GM03348 (cell line): Measurements from ENCODE around the gene LIX1.
"Not testable (repeated sequence)": the region's sequence is repeated elsewhere in the genome, so short reads cannot be mapped to it uniquely, and the experiment has no call there.

Experiments used
- DNase-seq: peaks from one replicate; pipeline ENCODE4 v3.0.0; 2012; ENCODE audit warnings: low spot score

LIX1 gene

DNA sequence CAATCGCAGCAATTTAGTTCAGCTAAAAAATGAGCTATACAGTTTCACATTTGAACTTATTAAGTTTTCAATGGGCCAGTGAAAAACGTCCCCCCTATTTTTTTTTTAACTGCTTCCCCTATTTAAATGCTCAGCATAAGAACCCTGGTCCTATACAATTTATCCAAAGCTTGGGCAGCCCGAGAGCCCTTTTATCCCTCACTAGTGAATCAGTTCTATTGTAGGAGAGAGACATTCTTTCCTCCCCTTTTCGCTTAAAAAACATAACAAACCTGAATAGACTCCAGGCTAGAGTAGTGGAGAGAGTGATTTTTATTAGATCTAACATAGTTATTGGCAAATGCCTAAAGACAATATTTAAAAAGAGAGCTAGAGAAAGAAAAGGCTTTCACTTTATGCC lies 1.4 kb downstream of the LIX1 start:
- no peak for DNase-seq

DNA sequence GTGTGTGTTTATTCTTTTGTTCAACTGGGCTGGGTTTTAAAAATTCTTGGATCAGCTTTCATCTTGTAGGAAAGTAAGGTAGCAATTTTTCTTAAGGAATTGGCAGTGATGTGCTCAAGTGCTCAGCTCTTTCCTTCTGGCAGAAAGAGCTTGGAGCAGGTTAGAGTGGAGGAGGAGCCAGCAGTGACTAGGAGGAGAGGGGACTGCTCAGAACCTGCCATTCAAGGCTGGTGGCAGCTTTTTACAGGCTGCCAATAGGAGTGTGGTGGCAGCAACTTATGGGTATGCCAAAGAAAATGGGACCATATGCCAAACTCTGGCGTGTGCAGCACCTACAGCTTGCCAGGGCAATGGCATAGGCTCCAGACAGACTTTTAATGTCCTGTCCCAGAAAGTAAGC lies 2.2 kb downstream of the LIX1 start:
- not testable (repeated sequence) for DNase-seq

GRCh38 chr5:97136475-97136874 lies 5.9 kb downstream of the LIX1 start:
- DNase-seq = no peak

- no peak for DNase-seq
These were observed 6.5 kb downstream of the LIX1 start for GRCh38 chr5:97135868-97136267.

GRCh38 chr5:97134634-97135033 lies 7.8 kb downstream of the LIX1 start:
- DNase-seq = no peak

GRCh38 chr5:97133101-97133500 lies 9.3 kb downstream of the LIX1 start:
- peak; percentile 5 for DNase-seq

GRCh38 chr5:97131921-97132320 lies 10.5 kb downstream of the LIX1 start:
- no peak for DNase-seq

DNA sequence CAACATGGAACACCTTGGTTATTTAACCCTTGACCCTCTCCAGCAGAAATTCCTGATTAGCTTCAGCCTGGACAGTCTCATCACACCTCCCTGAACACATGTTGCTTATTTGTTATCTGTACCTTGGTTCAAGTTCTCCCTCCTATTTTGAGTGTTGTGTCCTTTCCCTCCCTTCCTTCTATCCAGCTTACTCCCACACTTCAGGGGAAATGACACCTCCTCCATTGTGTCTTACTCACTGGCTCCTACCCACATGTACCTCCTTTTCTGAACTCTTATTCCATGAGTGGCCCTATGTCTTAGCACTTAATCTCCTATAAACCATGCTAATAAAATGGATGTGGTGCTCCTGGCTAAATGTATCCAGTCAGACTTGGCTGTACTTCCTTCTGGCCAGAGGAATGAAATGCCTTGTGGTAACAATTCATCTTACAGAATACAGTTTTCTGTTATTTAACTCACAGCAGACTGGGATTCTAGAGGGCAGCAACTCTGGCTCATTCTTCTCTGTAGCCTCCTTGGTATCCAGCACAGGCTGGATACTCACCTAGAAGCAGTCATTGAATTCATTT lies 11.2 kb downstream of the LIX1 start:
- peak; percentile 55 for DNase-seq

GRCh38 chr5:97127727-97128126 lies 14.7 kb downstream of the LIX1 start:
- DNase-seq = no peak

- no peak for DNase-seq
These were observed 17.2 kb downstream of the LIX1 start for GRCh38 chr5:97125125-97125683.

DNA sequence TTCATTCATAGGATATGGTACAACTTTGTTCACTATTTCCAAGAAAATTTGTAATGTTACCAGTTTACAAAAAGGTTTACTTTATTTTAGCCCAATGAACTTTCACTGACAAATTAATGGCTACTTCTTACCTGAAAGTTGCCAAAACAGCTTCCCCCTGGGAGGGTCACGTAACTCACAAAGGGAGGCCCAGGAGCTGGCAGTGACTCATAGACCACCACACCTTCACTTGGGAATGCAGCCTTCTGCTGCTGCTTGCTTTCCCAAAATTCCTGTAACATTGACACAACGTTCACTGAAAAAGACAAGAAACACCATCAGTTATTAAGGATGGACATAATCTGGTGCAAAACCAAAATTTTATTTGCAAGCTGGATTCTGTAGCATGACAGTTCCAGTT lies 18.1 kb downstream of the LIX1 start:
- no peak for DNase-seq

- DNase-seq = no peak
These were observed 20.6 kb downstream of the LIX1 start for GRCh38 chr5:97121848-97122247.

DNA sequence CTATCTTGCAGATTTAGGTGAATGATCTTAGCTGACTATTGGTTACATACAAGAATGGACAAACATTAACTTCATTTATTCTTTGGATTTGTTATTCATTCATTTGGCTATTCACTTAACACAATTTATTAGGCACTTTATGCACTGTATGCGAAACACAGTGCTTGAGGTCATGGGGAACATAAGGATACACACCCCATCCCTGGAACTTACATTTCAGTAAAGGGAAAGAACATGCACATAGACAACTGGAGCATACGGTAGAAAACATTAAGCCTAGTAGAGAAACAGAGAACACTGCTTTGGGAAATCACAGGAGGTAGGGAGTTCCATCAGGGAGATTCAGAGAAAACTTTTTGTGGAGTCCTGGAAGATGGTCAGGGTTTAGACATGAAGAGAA lies 22.2 kb downstream of the LIX1 start:
- DNase-seq = no peak

DNA sequence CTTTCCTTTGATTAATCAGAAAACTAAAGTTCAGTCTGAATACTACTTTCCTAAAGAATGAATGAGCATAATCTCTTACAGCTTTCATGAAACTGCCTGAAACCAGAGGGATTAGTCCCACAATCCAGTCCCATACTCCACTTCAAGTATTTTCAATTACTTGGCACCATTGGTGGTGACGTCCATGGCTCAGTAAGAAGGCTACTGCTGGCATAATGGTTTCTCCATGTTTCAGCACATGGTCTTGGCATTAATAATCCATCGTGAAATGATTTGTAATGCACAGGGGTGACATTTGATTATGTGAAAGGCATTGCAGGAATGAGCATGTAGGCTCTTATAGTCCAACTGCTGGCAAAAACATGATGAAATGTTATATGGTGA lies 23.4 kb downstream of the LIX1 start:
- no peak for DNase-seq

DNA sequence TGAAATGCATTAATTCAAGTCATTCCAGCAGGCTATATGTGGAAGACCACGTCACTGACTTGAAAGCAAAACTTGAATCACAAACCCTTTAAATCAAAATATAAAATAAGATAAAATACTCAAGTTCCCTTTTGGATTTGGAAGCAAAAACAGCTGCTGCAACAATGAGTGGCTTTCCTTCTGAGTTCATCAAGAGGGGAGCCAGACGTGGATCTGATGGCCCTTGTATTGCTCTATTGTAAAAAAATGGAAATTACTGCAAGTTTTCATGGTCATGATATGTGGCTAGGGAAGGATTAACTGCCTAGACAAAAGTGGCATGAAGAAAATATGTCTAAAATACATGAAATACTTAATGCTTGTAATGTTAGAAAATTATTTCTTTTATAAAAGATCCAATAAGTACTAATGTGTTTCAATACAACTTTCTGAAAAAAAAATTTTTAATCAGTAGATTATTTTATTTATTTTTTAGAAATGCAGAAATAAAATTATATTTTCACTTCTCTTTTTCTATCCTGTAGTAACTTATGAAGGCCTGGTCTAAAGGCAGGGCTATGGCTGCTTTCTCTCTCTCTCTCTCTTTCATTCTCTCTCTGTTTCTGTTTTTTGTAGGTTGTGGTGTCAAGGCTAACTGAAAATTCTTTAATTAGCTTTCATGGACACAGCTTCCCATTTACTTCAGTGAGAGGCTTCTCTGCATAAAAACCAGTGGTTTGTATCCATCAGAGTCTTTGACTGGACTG lies 24.0 kb downstream of the LIX1 start:
- no peak for DNase-seq

- DNase-seq = no peak
These were observed 26.5 kb downstream of the LIX1 start for GRCh38 chr5:97115932-97116331.

- DNase-seq = no peak
These were observed 30.2 kb downstream of the LIX1 start for GRCh38 chr5:97112230-97112629.

DNA sequence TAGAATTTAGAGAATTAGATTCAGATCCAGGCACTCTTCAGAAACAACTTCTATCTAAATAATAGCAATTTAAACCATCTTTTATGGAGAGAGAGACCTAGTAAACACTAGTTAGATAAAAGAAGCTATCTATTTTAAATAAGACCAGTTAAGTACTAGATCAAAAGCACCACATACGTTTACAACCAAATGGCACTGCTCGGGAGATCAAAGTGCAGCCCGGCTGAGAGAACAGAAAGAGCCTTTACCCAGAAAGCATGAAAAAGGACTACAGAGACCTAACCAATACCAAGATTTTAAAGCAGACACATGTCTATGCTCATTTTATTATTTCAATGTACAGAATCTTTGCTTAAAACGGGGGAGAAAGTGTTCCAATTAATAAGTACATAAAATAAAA lies 30.8 kb downstream of the LIX1 start:
- no peak for DNase-seq

DNA sequence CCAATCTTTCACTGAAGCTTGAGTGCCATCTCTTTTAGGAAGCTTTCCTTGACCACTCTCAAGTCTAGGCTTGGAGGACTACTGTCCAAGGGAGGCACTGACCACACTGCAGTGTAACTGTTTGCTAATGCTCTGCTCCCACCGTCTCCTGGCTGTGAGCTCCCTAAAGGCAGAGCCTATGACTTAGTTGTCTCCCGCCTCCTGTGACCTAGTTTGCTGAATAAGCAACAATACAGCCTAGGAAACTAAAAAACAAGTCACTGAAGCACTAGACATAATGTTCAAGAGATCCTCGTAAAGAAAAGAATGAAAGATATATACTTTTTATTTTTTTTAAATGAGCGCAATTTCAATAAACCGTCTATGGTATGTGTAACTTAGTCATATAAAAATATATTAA lies 31.4 kb downstream of the LIX1 start:
- no peak for DNase-seq

DNA sequence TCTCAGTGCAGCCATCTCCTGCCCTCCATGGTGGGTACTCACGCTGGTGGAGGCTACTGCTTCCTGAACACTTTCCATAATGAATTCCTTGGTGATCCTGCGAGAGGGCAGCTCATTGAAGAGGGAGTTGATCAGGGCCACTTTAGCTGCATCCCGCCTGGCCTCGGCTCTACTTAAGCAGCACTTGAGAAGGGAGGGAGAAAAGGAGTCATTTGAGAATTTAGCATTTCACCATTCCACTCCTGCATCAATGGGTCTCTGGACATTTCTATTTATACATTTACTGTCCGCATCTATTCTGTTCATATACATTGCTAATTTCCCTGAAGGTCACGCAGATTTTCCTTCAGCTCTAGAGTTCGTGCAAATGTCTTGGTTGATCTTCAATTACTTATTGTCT lies 35.1 kb downstream of the LIX1 start:
- no peak for DNase-seq

- DNase-seq = no peak
These were observed 36.2 kb downstream of the LIX1 start for GRCh38 chr5:97106216-97106581.

DNA sequence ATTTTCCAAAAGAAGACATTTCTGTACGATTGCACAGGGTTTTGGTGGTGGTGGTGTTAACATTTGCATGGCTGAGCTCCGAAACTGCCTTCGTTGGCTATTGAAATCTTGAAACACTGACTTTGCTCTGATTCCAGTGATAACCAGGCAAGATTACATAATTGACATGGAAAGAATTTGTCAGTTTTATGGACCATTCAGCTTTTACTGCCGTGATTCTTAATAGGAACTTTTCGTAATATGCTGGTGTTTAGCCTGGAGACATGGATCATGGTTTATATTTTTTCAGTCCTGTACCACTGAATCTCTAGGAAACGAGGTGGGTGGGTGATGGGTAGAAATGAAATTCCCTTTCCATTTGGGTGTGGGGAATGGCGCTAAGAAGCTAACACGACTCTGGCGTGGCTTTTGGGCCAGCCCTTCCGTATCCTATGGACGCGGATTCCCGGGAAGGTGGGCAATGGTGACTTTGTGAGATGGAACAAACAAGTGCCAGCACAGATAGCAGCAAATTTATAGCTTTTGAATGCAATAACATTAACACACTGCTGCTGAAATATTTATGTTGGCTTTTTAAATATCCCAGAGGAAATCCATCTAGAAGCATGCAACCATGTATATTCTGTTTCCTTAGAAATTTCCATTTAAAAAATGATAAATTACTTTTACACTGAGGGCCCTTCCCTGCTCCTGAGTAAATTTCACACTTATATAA lies 36.8 kb downstream of the LIX1 start:
- no peak for DNase-seq

GRCh38 chr5:97102010-97102470 lies 40.4 kb downstream of the LIX1 start:
- DNase-seq = no peak
